A673 (cell line): ENCODE data around the gene LSR.
A peak's percentile ranks its signal among the peaks of the same experiment; 100 is the strongest.

Experiments
- EZH2 ChIP-seq: fragments of 200-600 bp; sonication (generic); IDR thresholded peaks from 2 replicates; pipeline ENCODE4 v1.6.1; 2017; ENCODE audit warnings: borderline replicate concordance, low read depth, mild to moderate bottlenecking, mixed read lengths, antibody characterized with exemption, low read length; ENCODE audit not compliant: poor library complexity, severe bottlenecking
- TF ChIP-seq, protein P1 (sequence below): fragments of 300-800, 200-600 bp; sonication (generic); conservative IDR thresholded peaks from 2 replicates; pipeline ENCODE4 v1.5.1; 2017; ENCODE audit warnings: low read depth, mild to moderate bottlenecking, antibody characterized with exemption, low read length, moderate library complexity, mixed read lengths

DNA sequence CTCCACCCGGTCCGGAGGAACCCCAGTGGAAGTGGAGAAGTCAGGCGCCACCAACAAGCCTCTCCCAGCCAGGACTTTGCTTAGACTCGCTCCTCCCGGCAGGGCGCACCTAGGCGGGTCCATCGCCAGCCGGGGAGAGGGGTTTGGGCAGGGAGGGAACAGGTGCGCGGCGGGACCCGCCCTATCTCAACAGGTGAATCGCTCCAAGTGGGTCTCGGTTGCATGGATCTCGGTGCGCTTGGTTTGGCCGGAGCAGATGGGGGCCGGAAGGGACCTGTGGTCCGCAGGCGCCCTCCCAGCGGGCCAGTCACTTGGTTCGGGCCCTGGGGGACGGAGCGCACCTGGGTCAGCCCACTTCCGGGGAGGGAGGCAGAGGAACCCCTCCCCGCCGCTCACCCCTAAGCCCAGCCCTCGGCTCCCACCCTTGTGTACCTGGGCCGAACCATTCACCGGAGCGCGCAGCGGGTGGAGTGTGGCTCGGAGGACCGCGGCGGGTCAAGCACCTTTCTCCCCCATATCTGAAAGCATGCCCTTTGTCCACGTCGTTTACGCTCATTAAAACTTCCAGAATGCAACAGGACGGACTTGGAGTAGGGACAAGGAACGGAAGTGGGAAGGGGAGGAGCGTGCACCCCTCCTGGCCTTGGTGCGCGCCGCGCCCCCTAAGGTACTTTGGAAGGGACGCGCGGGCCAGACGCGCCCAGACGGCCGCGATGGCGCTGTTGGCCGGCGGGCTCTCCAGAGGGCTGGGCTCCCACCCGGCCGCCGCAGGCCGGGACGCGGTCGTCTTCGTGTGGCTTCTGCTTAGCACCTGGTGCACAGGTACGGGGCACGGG lies at the start of gene LSR:
- TF ChIP-seq, protein P1, sequence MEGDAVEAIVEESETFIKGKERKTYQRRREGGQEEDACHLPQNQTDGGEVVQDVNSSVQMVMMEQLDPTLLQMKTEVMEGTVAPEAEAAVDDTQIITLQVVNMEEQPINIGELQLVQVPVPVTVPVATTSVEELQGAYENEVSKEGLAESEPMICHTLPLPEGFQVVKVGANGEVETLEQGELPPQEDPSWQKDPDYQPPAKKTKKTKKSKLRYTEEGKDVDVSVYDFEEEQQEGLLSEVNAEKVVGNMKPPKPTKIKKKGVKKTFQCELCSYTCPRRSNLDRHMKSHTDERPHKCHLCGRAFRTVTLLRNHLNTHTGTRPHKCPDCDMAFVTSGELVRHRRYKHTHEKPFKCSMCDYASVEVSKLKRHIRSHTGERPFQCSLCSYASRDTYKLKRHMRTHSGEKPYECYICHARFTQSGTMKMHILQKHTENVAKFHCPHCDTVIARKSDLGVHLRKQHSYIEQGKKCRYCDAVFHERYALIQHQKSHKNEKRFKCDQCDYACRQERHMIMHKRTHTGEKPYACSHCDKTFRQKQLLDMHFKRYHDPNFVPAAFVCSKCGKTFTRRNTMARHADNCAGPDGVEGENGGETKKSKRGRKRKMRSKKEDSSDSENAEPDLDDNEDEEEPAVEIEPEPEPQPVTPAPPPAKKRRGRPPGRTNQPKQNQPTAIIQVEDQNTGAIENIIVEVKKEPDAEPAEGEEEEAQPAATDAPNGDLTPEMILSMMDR, result no peak
- peak; percentile 5 for TF ChIP-seq EZH2
